Kidney (tissue), 14 donors: ENCODE data around the gene LHPP. TPM values are rescaled to one million over a fixed set of nuclear protein-coding genes. Genes with fewer than 3 reads are reported as not detected.

Experiments used
- DNase-seq, 5 donors: peaks; one replicate each; pipeline ENCODE4 v3.0.0-alpha.2; 2013 to 2020
- FAIRE-seq: peaks from 2 replicates; lab custom pipeline; 2012; peaks lifted over from hg19 to GRCh38; lab: Jason Lieb, UNC
- H3K27ac ChIP-seq, 2 donors: one replicate each; pipeline ENCODE4 v1.7.0; 2013; ENCODE audit warnings: low read depth in 2 of 2, low read length in 2 of 2, inconsistent platforms in 1 of 2
- H3K27me3 ChIP-seq: one replicate; pipeline ENCODE4 v1.7.1; 2013; ENCODE audit warnings: low read length, inconsistent platforms; ENCODE audit not compliant: control insufficient read depth, insufficient read depth
- H3K36me3 ChIP-seq, 3 donors: one replicate each; pipeline versions ENCODE4 v1.7.0 to v1.7.1; 2013; ENCODE audit warnings: low read length in 3 of 3, control low read depth in 1 of 3, inconsistent platforms in 1 of 3; ENCODE audit not compliant: insufficient read depth in 3 of 3, control insufficient read depth in 2 of 3
- H3K4me1 ChIP-seq, 3 donors: one replicate each; pipeline versions ENCODE4 v1.7.0 to v1.7.1; 2013; ENCODE audit warnings: low read length in 3 of 3, inconsistent platforms in 1 of 3, low read depth in 1 of 3; ENCODE audit not compliant: control insufficient read depth in 2 of 3, insufficient read depth in 2 of 3
- H3K4me3 ChIP-seq, 3 donors: one replicate each; pipeline versions ENCODE4 v1.7.0 to v1.8.1; 2013; ENCODE audit warnings: low read length in 3 of 3, control low read depth in 1 of 3, inconsistent platforms in 1 of 3
- H3K9ac ChIP-seq, 3 donors: one replicate each; pipeline versions ENCODE4 v1.7.0 to v1.7.1; 2013; ENCODE audit warnings: low read length in 3 of 3, control low read depth in 1 of 3, inconsistent platforms in 1 of 3
- H3K9me3 ChIP-seq, 3 donors: one replicate each; pipeline versions ENCODE4 v1.7.0 to v1.7.1; 2013; ENCODE audit warnings: low read length in 3 of 3, control low read depth in 1 of 3, inconsistent platforms in 1 of 3; ENCODE audit not compliant: control insufficient read depth in 2 of 3, insufficient read depth in 1 of 3
- CTCF ChIP-seq: IDR thresholded peaks from 3 replicates; pipeline ENCODE4 v1.5.1; 2012; ENCODE audit warnings: mild to moderate bottlenecking, moderate library complexity, borderline replicate concordance; ENCODE audit not compliant: insufficient read depth; ENCODE audit errors: extremely low read depth
- intact Hi-C: fragments of 100-400 bp; cut with DNase I; formaldehyde crosslinking; loops from one replicate; pipeline ENCODE4 v1.11.1; 2022
- polyA plus RNA-seq: library from polyadenylated mRNA; stranded (reverse); fragments of 350-450 nt; fragmentation: Illumina TruSeq; extraction: RNeasy Lipid Tissue Mini Kit (QIAGEN cat#74804); gene quantifications from one replicate; pipeline ENCODE4 v1.2.3, GENCODE V29; 2014; ENCODE audit warnings: low read depth, low replicate concordance; ENCODE audit not compliant: insufficient read depth
- total RNA-seq: library from RNA; stranded (reverse); fragmentation: NEBNext Ultra II Directional; extraction: Animal tissue kit (Norgen Biotek cat#: 25700); gene quantifications from one replicate; pipeline ENCODE4 v1.2.1, GENCODE V29; 2021
- donor health status: control.
- donor health status: control.
- donor health status: control.
- donor health status: control.
- donor health status: control.
- donor health status: DM: yes; HTN: yes; CAD: no.
- donor health status: Normal renal cell carcinoma (clear cell type).

Gene LHPP
- total and polyA plus RNA-seq, 2 donors from 2014 or later = 16.6 to 52.5 TPM

- Histone ChIP-seq H3K9me3 (no peaks in the 10 kb centered on the region), H3K27me3 (no peaks in the 10 kb centered on the region), H3K4me1 (peaks cover 0 to 5% (median 0%) of the 10 kb centered on the region in 3 donors), H3K4me3 (no peak overlapping the region), H3K9ac (no peak overlapping the region), H3K36me3 (no peaks in the 10 kb centered on the region), H3K27ac (no peak overlapping the region)
- FAIRE-seq = no peak
- no peak for TF ChIP-seq CTCF
- DNase-seq = no peak
- intact Hi-C loops = loop anchor here (5.0 kb wide), 1 partner anchor 465 kb away; no protein-coding TSS in a partner anchor
Observed at GRCh38 chr10:124542336-124542735, 80.7 kb downstream of the LHPP start.

- H3K9ac ChIP-seq = no peak overlapping the region
- DNase-seq (no peak), FAIRE-seq (no peak)
- H3K36me3 ChIP-seq = no peaks in the 10 kb centered on the region
- no peak for TF ChIP-seq CTCF
- no peaks in the 10 kb centered on the region for H3K9me3 ChIP-seq
- no peak overlapping the region for H3K4me3 ChIP-seq
- no peak overlapping the region for H3K27ac ChIP-seq
- peaks cover 0 to 5% (median 0%) of the 10 kb centered on the region in 3 donors for H3K4me1 ChIP-seq
- intact Hi-C loops = loop anchor here (5.0 kb wide), 1 partner anchor 464 kb away; no protein-coding TSS in a partner anchor
- H3K27me3 ChIP-seq = no peaks in the 10 kb centered on the region
Observed at GRCh38 chr10:124543146-124543545, 81.5 kb downstream of the LHPP start.

- Histone ChIP-seq H3K27me3 (no peaks in the 10 kb centered on the region), H3K9me3 (no peaks in the 10 kb centered on the region), H3K36me3 (no peaks in the 10 kb centered on the region), H3K9ac (no peak overlapping the region), H3K4me3 (no peak overlapping the region), H3K4me1 (peaks cover 0 to 5% (median 0%) of the 10 kb centered on the region in 3 donors), H3K27ac (no peak overlapping the region)
- DNase-seq (no peak), FAIRE-seq (no peak)
- no peak for TF ChIP-seq CTCF
- intact Hi-C loops = loop anchor here (5.0 kb wide), 1 partner anchor 463 kb away; no protein-coding TSS in a partner anchor
Observed at GRCh38 chr10:124543971-124544370, 82.3 kb downstream of the LHPP start.

GRCh38 chr10:124544711-124545110, 83.1 kb downstream of the LHPP start:
- no peak for TF ChIP-seq CTCF
- H3K27ac ChIP-seq = no peak overlapping the region
- H3K9ac ChIP-seq = no peak overlapping the region
- peaks cover 0 to 5% (median 0%) of the 10 kb centered on the region in 3 donors for H3K4me1 ChIP-seq
- H3K36me3 ChIP-seq = no peaks in the 10 kb centered on the region
- intact Hi-C loops = loop anchor here (5.0 kb wide), 1 partner anchor 463 kb away; no protein-coding TSS in a partner anchor
- FAIRE-seq (no peak), DNase-seq (no peak)
- no peak overlapping the region for H3K4me3 ChIP-seq
- no peaks in the 10 kb centered on the region for H3K9me3 ChIP-seq
- H3K27me3 ChIP-seq = no peaks in the 10 kb centered on the region
